ENCODE measurements around the gene NKD1.

Gene NKD1

DNA sequence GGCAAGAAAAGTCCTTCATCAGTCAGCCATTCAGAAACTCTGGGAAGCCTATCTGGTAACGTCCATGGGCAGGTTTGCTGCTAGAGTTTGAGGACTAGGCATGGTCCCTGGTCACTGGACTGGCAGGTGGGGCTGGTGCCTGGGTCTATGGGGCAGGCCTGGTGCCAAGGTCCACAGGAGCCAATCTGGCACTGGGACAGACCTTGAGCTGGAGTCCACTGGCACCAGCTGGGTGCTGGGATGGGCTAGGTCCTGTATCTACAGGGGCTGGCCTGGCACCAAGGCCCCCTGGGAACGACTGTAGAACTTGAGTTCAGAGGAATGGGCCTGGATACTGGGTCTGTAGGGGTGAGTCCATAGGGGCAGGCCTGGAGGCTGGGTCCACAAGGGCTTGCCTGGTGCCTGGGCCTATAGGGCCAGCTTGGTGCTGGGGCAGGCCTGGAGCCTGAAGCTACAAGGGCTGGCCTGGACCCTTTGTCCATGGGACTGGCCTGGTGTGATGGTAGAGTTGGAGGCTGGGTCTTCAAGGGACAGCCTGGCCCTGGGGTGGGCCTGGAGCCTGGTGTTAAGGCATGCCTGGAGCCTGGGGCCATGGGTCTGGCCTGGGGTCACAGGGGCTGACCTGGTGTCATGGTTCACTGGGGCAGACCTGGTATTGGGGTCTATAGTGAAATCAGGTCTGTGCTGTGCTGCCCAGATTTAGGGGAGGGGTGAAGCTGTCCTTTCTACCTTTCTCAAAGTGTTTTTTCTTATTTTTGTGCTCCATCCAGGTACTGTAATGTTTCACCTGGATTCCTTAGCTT, 30.5 kb upstream of the NKD1 start:
- no peaks in the 10 kb centered on the region for H3K36me3 ChIP-seq (replicated peaks)
- in situ Hi-C loops (cut with HindIII; ENCODE audit: low pct_ligation_motif_present, low sequenced_read_pairs) = no loop called here
- H3K27me3 ChIP-seq (replicated peaks) = no peaks in the 10 kb centered on the region
- TF ChIP-seq CTCF (IDR thresholded peaks at IDR 0.05; ENCODE audit: low read depth, low read length, missing control alignments) = no peak
- no peak overlapping the region for H3K27ac ChIP-seq
- H3K4me3 ChIP-seq (ENCODE audit: low read depth, low read length) = no peak overlapping the region
- no peak for DNase-seq

DNA sequence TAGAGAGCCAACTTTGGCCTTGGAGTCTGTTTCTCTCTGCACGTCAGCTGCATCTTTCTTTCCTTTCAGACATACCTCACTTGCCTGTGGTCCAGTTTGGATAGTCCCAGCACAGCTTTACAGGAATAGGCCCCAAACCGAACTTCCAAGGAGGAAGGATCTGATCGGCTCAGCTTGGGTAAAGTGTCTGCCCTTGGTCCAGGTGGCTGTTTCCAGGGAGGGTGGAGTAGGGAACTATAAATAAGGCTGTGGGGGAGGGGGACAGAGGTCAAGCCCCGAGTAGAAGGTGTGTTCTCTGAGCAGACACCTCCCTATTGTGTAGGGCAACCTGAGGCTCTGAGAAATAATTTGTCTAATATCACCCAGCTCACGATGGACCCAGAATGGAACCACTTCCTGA, 29.2 kb upstream of the NKD1 start:
- no peak for TF ChIP-seq CTCF (IDR thresholded peaks at IDR 0.05; ENCODE audit: low read depth, low read length, missing control alignments)
- DNase-seq = no peak
- Histone ChIP-seq H3K27ac (no peak overlapping the region), H3K36me3 (replicated peaks) (no peaks in the 10 kb centered on the region), H3K4me3 (ENCODE audit: low read depth, low read length) (no peak overlapping the region), H3K27me3 (replicated peaks) (no peaks in the 10 kb centered on the region)
- in situ Hi-C loops (cut with HindIII; ENCODE audit: low pct_ligation_motif_present, low sequenced_read_pairs) = no loop called here

DNA sequence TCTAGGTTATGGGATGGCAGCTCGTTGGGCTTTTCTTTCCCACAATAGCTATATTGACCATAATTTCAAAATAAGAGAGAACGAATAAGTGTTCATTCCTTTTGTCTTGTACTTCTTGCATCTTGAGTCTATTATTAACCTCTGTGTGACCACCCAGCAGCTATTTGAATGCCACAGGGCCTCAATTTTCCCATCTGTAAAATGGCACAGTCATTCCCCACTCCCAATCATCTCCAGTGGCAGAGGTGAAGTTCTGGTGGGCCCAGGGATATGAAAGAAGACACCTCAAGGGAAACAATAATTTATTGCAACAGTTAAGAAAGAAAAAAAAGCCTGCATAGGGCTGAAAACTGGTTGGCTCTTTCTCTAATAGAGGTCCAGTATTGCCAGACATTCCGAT, 28.6 kb upstream of the NKD1 start:
- no peak overlapping the region for H3K27ac ChIP-seq
- in situ Hi-C loops (cut with HindIII; ENCODE audit: low pct_ligation_motif_present, low sequenced_read_pairs) = no loop called here
- H3K4me3 ChIP-seq (ENCODE audit: low read depth, low read length) = no peak overlapping the region
- no peak for TF ChIP-seq CTCF (IDR thresholded peaks at IDR 0.05; ENCODE audit: low read depth, low read length, missing control alignments)
- no peak for DNase-seq
- no peaks in the 10 kb centered on the region for H3K27me3 ChIP-seq (replicated peaks)
- no peaks in the 10 kb centered on the region for H3K36me3 ChIP-seq (replicated peaks)

DNA sequence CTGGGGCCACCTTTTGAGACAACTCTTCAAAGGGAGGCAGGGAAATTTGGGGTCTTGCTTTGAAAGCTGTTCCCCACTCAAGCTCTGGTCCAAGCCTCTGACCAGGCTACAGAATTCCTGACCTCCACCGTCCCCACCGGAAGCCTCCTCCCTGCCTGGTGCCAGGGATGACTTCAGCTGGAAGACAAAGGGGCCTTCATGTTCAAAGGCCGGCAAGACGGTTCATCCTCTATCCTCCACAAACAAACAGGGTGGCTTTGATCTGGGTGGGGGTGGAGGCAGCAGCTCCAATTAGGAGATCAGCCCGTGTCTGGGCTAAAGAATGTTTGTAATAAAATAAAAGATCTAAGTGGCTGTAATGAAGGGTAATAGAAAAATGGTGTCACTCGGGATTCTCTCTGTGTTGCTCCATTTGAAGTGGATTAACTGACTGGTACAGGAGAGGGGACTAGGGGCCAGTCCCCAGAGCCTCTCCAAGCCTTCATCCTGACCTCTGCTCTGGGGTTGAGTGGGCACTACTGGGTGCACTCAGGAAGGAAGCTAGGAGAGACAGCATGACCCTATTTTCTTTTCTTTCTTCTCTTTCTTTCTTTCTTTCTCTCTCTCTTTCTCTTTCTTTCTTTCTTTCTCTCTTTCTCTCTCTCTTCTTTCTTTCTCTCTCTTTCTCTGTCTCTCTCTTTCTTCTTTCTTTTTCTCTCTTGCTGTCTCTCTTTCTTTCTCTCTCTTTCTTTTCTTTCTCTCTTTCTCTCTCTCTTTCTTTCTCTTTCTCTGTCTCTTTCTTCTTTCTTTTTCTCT, 27.5 kb upstream of the NKD1 start:
- Histone ChIP-seq H3K36me3 (replicated peaks) (no peaks in the 10 kb centered on the region), H3K27ac (no peak overlapping the region), H3K27me3 (replicated peaks) (no peaks in the 10 kb centered on the region), H3K4me3 (ENCODE audit: low read depth, low read length) (no peak overlapping the region)
- TF ChIP-seq CTCF (IDR thresholded peaks at IDR 0.05; ENCODE audit: low read depth, low read length, missing control alignments) = no peak
- DNase-seq = no peak
- in situ Hi-C loops (cut with HindIII; ENCODE audit: low pct_ligation_motif_present, low sequenced_read_pairs) = no loop called here

DNA sequence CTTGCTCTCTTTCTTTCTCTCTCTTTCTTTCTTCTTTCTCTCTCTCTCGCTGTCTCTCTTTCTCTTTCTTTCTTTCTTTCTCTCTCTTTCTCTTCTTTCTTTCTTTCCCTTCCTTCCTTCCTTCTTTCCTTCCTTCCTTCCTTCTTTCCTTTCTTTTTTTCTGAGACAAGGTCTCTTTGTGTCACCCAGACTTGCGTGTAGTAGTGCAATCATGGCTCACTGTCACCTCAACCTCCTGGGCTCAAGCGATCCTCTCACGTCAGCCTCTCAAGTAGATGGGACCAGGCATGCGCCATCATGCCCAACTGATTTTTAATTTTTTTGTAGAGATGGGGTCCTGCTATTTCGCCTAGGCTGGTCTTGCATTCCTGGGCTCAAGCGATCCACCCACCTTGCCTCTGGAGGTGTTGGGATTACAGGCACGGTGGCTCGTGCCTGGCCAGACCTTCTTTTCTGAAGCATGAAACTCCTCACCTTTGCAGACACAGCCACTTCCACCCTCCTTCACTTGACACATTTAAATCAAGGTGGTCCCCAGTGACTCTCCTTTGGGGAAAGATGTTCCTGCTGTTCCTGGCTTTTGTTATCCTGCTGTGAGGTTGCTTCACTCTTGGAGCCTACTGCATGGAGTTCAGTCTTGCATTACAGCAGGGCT, 26.8 kb upstream of the NKD1 start:
- Histone ChIP-seq H3K27ac (no peak overlapping the region), H3K36me3 (replicated peaks) (no peaks in the 10 kb centered on the region), H3K27me3 (replicated peaks) (no peaks in the 10 kb centered on the region), H3K4me3 (ENCODE audit: low read depth, low read length) (no peak overlapping the region)
- TF ChIP-seq CTCF (IDR thresholded peaks at IDR 0.05; ENCODE audit: low read depth, low read length, missing control alignments) = no peak
- in situ Hi-C loops (cut with HindIII; ENCODE audit: low pct_ligation_motif_present, low sequenced_read_pairs) = no loop called here
- DNase-seq = no peak
